ENCODE results near the gene TEC.

GRCh38 chr4:48131736-48132135, 137.9 kb downstream of the TEC start:
- TF ChIP-seq CTCF (conservative IDR thresholded peaks at IDR 0.05; ENCODE audit: low read length) (no peak), EZH2phosphoT487 (IDR thresholded peaks at IDR 0.05; ENCODE audit: borderline replicate concordance) (no peak)

All from Loucy (cell line).